ENCODE results near the gene MAP2K5. TPM values are rescaled to one million over a fixed set of nuclear protein-coding genes. Genes with fewer than 3 reads are reported as not detected.
"Not testable (repeated sequence)": the region's sequence is repeated elsewhere in the genome, so short reads cannot be mapped to it uniquely, and the experiment has no call there.

The MAP2K5 gene
- total and polyA plus RNA-seq, 4 donors: 3.8 to 6.4 (median 5.6) TPM

DNA sequence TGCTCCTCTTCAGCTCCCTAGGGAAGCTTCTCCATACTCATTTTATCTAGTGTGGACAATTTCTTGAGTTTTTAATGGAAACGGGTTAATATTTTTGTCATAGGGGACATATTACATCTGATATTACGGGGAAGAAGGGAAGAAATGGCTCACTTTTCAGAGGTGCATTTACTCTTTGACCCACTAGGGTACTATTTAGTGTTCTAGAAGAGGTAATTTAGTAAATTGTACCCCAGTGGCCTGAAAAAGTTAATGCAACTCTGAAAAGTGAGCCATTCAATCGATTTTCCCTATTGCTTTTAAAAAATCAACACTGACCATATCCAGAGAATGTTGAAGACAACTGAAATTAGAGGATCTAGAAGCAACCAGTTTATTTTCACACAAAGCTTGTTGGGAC, 71.2 kb downstream of the MAP2K5 start:
- peaks cover 8 to 28% (median 23%) of the 10 kb centered on the region in 4 donors for H3K4me1 ChIP-seq (ENCODE audit: control insufficient read depth in 4 of 4, insufficient read depth in 4 of 4, low read length in 3 of 4)

DNA sequence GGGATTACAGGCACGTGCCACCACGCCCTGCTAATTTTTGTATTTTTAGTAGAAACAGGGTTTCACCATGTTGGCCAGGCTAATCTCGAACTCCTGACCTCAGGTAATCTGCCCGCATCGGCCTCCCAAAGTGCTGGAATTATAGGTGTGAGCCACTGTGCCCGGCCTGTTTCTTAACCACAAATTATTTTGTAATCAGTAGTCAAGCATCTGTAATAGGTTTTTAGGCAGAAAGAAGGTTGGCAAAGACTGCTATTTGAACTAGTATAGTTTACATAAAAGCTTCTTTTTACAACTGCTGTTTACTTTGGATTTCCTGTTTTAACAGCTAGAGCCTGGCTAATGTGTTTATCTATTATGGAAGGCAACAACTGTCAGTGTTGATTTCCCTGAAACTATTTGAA, 72.6 kb downstream of the MAP2K5 start:
- not testable (repeated sequence) for H3K4me3 ChIP-seq (ENCODE audit: low read depth in 1 of 3, low read length in 3 of 3); H3K9ac ChIP-seq (ENCODE audit: low read depth in 1 of 2, low read length in 2 of 2); DNase-seq (ENCODE audit: low spot score); H3K27ac ChIP-seq (ENCODE audit: low read depth in 1 of 2, low read length in 2 of 2); H3K36me3 ChIP-seq (ENCODE audit: control insufficient read depth in 4 of 4, insufficient read depth in 3 of 4, low read depth in 1 of 4, low read length in 3 of 4); H3K9me3 ChIP-seq (ENCODE audit: control insufficient read depth in 4 of 4, low read length in 3 of 4); H3K27me3 ChIP-seq (ENCODE audit: control insufficient read depth in 4 of 4, insufficient read depth in 4 of 4, low read length in 3 of 4)
- 28% methylated on average over 6 of the region's 6 CpGs for WGBS
- TF ChIP-seq, protein P1, sequence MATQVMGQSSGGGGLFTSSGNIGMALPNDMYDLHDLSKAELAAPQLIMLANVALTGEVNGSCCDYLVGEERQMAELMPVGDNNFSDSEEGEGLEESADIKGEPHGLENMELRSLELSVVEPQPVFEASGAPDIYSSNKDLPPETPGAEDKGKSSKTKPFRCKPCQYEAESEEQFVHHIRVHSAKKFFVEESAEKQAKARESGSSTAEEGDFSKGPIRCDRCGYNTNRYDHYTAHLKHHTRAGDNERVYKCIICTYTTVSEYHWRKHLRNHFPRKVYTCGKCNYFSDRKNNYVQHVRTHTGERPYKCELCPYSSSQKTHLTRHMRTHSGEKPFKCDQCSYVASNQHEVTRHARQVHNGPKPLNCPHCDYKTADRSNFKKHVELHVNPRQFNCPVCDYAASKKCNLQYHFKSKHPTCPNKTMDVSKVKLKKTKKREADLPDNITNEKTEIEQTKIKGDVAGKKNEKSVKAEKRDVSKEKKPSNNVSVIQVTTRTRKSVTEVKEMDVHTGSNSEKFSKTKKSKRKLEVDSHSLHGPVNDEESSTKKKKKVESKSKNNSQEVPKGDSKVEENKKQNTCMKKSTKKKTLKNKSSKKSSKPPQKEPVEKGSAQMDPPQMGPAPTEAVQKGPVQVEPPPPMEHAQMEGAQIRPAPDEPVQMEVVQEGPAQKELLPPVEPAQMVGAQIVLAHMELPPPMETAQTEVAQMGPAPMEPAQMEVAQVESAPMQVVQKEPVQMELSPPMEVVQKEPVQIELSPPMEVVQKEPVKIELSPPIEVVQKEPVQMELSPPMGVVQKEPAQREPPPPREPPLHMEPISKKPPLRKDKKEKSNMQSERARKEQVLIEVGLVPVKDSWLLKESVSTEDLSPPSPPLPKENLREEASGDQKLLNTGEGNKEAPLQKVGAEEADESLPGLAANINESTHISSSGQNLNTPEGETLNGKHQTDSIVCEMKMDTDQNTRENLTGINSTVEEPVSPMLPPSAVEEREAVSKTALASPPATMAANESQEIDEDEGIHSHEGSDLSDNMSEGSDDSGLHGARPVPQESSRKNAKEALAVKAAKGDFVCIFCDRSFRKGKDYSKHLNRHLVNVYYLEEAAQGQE (IDR thresholded peaks at IDR 0.05): peak; percentile 88
- peak; percentile 33 for TF ChIP-seq NR2F2 (IDR thresholded peaks at IDR 0.05)
- TF ChIP-seq HNF4A (conservative IDR thresholded peaks at IDR 0.05): peak; percentile 63 to 68
- TF ChIP-seq, protein P2, sequence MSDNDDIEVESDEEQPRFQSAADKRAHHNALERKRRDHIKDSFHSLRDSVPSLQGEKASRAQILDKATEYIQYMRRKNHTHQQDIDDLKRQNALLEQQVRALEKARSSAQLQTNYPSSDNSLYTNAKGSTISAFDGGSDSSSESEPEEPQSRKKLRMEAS (IDR thresholded peaks at IDR 0.05): peak; percentile 66
- TF ChIP-seq JUND (IDR thresholded peaks at IDR 0.05): peak; percentile 15 to 36
- TF ChIP-seq FOXA2 (IDR thresholded peaks at IDR 0.05): peak; percentile 94
- TF ChIP-seq SP1 (IDR thresholded peaks at IDR 0.05): peak; percentile 71
- TF ChIP-seq FOXA1 (IDR thresholded peaks at IDR 0.05): peak; percentile 85
- peak; percentile 74 to 77 for TF ChIP-seq RXRA (IDR thresholded peaks at IDR 0.05)
- TF ChIP-seq, protein P3, sequence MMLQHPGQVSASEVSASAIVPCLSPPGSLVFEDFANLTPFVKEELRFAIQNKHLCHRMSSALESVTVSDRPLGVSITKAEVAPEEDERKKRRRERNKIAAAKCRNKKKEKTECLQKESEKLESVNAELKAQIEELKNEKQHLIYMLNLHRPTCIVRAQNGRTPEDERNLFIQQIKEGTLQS (IDR thresholded peaks at IDR 0.05): peak; percentile 28
- TF ChIP-seq, protein P4, sequence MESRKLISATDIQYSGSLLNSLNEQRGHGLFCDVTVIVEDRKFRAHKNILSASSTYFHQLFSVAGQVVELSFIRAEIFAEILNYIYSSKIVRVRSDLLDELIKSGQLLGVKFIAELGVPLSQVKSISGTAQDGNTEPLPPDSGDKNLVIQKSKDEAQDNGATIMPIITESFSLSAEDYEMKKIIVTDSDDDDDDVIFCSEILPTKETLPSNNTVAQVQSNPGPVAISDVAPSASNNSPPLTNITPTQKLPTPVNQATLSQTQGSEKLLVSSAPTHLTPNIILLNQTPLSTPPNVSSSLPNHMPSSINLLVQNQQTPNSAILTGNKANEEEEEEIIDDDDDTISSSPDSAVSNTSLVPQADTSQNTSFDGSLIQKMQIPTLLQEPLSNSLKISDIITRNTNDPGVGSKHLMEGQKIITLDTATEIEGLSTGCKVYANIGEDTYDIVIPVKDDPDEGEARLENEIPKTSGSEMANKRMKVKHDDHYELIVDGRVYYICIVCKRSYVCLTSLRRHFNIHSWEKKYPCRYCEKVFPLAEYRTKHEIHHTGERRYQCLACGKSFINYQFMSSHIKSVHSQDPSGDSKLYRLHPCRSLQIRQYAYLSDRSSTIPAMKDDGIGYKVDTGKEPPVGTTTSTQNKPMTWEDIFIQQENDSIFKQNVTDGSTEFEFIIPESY (IDR thresholded peaks at IDR 0.05): peak; percentile 54
- peak; percentile 37 to 41 for TF ChIP-seq RAD21 (IDR thresholded peaks at IDR 0.05)
- TF ChIP-seq YY1 (IDR thresholded peaks at IDR 0.05): peak; percentile 61
- H3K4me1 ChIP-seq (ENCODE audit: control insufficient read depth in 4 of 4, insufficient read depth in 4 of 4, low read length in 3 of 4): peaks cover 8 to 28% (median 23%) of the 10 kb centered on the region in 4 donors

More for the DNA sequence above, 71.2 kb downstream of the MAP2K5 start:
- WGBS: 94% methylated on average over 3 of the region's 3 CpGs
- Histone ChIP-seq H3K27ac (ENCODE audit: low read depth in 1 of 2, low read length in 2 of 2) (no peak overlapping the region), H3K36me3 (ENCODE audit: control insufficient read depth in 4 of 4, insufficient read depth in 3 of 4, low read depth in 1 of 4, low read length in 3 of 4) (no peaks in the 10 kb centered on the region), H3K27me3 (ENCODE audit: control insufficient read depth in 4 of 4, insufficient read depth in 4 of 4, low read length in 3 of 4) (no peaks in the 10 kb centered on the region), H3K9ac (ENCODE audit: low read depth in 1 of 2, low read length in 2 of 2) (no peak overlapping the region), H3K4me3 (ENCODE audit: low read depth in 1 of 3, low read length in 3 of 3) (no peak overlapping the region), H3K9me3 (ENCODE audit: control insufficient read depth in 4 of 4, low read length in 3 of 4) (no peaks in the 10 kb centered on the region)
- TF ChIP-seq, protein P2 (IDR thresholded peaks at IDR 0.05): no peak
- TF ChIP-seq HNF4A (conservative IDR thresholded peaks at IDR 0.05) (no peak), NR2F2 (IDR thresholded peaks at IDR 0.05) (no peak), SP1 (IDR thresholded peaks at IDR 0.05) (no peak), RAD21 (IDR thresholded peaks at IDR 0.05) (no peak), JUND (IDR thresholded peaks at IDR 0.05) (no peak), RXRA (IDR thresholded peaks at IDR 0.05) (no peak), EGR1 (IDR thresholded peaks at IDR 0.05; ENCODE audit: low read depth in 2 of 2) (no peak), FOXA1 (IDR thresholded peaks at IDR 0.05) (no peak), FOXA2 (IDR thresholded peaks at IDR 0.05) (no peak)
- TF ChIP-seq, protein P1 (IDR thresholded peaks at IDR 0.05): no peak
- DNase-seq (ENCODE audit: low spot score): no peak

Measured in liver (tissue), 9 donors.